PC-3 (cell line): ENCODE results near the gene NREP. TPM values are rescaled to one million over a fixed set of nuclear protein-coding genes. Genes with fewer than 3 reads are reported as not detected.

Experiments
- ATAC-seq: fragments of 200-7000 bp; cut with Tn5 transposase; 2 replicates; pipeline ENCODE4 v1.9.1; 2020; ENCODE audit warnings: mild to moderate bottlenecking, moderate library complexity
- BruUV-seq: library from RNA; stranded (reverse); fragments of 400-500 nt; replicated peaks from 2 replicates; lab custom pipeline; 2021; lab: Mats Ljungman, UMichigan
- CTCF ChIA-PET: fragments of 300-600 bp; sonication (Branson Sonifier 250); formaldehyde crosslinking; loops from one replicate; lab custom pipeline; 2022; ENCODE audit warnings: antibody characterized with exemption; lab: Charles Lee
- POLR2A ChIA-PET: fragments of 300-600 bp; sonication (Branson Sonifier 250); formaldehyde crosslinking; loops from one replicate; lab custom pipeline; 2022; ENCODE audit warnings: antibody characterized with exemption; ENCODE audit not compliant: unreplicated experiment; lab: Charles Lee
- DNase-seq: peaks from one replicate; pipeline ENCODE4 v3.0.0-alpha.2; 2015
- H2AFZ ChIP-seq: fragments of 300-600 bp; sonication (generic); 2 replicates; pipeline ENCODE4 v1.6.0; 2016; ENCODE audit warnings: antibody characterized with exemption, low read length
- H3F3A ChIP-seq: fragments of 300-600 bp; sonication (generic); one replicate; pipeline ENCODE4 v1.6.0; 2017; ENCODE audit warnings: antibody characterized with exemption, low read length, control low read depth, mild to moderate bottlenecking; ENCODE audit not compliant: unreplicated experiment
- H3K27ac ChIP-seq: fragments of 300-600 bp; sonication (generic); 2 replicates; pipeline ENCODE4 v1.5.1; 2016; ENCODE audit warnings: mild to moderate bottlenecking, low read length
- H3K27me3 ChIP-seq: fragments of 300-600 bp; sonication (generic); 2 replicates; pipeline ENCODE4 v1.6.1; 2016; ENCODE audit warnings: low read length, mixed read lengths
- H3K36me3 ChIP-seq: fragments of 300-600 bp; sonication (generic); 2 replicates; pipeline ENCODE4 v1.6.1; 2016; ENCODE audit warnings: low read depth, mixed run types, low read length, mixed read lengths
- H3K4me1 ChIP-seq: fragments of 300-600 bp; sonication (generic); 2 replicates; pipeline ENCODE4 v1.5.1; 2016; ENCODE audit warnings: low read length; ENCODE audit not compliant: insufficient read depth
- H3K4me2 ChIP-seq: fragments of 300-600 bp; sonication (generic); 2 replicates; pipeline ENCODE4 v1.6.0; 2016; ENCODE audit warnings: low read length
- H3K4me3 ChIP-seq: fragments of 300-600 bp; sonication (generic); 2 replicates; pipeline ENCODE4 v1.5.1; 2016; ENCODE audit warnings: mild to moderate bottlenecking, low read length, mixed read lengths
- H3K79me2 ChIP-seq: fragments of 300-600 bp; sonication (generic); 2 replicates; pipeline ENCODE4 v1.6.1; 2017; ENCODE audit warnings: low read length, mixed read lengths
- H3K9ac ChIP-seq: fragments of 300-600 bp; sonication (generic); 2 replicates; pipeline ENCODE4 v1.6.0; 2016; ENCODE audit warnings: mild to moderate bottlenecking, low read length
- H3K9me2 ChIP-seq: fragments of 300-600 bp; sonication (generic); replicated peaks from 2 replicates; pipeline ENCODE4 v1.6.1; 2016; ENCODE audit warnings: mixed run types, low read length, mixed read lengths
- H3K9me3 ChIP-seq: fragments of 300-600 bp; sonication (generic); 2 replicates; pipeline ENCODE4 v1.6.1; 2016; ENCODE audit warnings: low read length, mixed read lengths
- H4K20me1 ChIP-seq: fragments of 300-600 bp; sonication (generic); 2 replicates; pipeline ENCODE4 v1.6.1; 2016; ENCODE audit warnings: low read length, mixed read lengths
- EZH2 ChIP-seq: fragments of 300-600 bp; sonication (generic); IDR thresholded peaks from one replicate; pipeline ENCODE4 v1.6.1; 2017; ENCODE audit warnings: antibody characterized with exemption, mild to moderate bottlenecking, low read length; ENCODE audit not compliant: unreplicated experiment
- EZH2phosphoT487 ChIP-seq: fragments of 300-600 bp; sonication (generic); IDR thresholded peaks from 2 replicates; pipeline ENCODE4 v1.6.1; 2018; ENCODE audit warnings: mild to moderate bottlenecking, antibody characterized with exemption, low read length, borderline replicate concordance
- intact Hi-C: fragments of 100-400 bp; cut with micrococcal nuclease; formaldehyde crosslinking; loops from 2 replicates; pipeline ENCODE4 v1.9.0; 2023
- total RNA-seq: library from RNA; depleted of rRNA; stranded (reverse); fragments of >200 nt; gene quantifications from 2 replicates; pipeline ENCODE4 v1.2.3, GENCODE V29; 2014
- TF ChIP-seq, protein P1 (sequence below): fragments of 300-600 bp; sonication (generic); conservative IDR thresholded peaks from 2 replicates; pipeline ENCODE4 v1.5.1; 2017; ENCODE audit warnings: antibody characterized with exemption, low read depth, mild to moderate bottlenecking, low read length

The NREP gene
- total RNA-seq, 1 experiment from 2014 or later = 22.6 TPM

DNA sequence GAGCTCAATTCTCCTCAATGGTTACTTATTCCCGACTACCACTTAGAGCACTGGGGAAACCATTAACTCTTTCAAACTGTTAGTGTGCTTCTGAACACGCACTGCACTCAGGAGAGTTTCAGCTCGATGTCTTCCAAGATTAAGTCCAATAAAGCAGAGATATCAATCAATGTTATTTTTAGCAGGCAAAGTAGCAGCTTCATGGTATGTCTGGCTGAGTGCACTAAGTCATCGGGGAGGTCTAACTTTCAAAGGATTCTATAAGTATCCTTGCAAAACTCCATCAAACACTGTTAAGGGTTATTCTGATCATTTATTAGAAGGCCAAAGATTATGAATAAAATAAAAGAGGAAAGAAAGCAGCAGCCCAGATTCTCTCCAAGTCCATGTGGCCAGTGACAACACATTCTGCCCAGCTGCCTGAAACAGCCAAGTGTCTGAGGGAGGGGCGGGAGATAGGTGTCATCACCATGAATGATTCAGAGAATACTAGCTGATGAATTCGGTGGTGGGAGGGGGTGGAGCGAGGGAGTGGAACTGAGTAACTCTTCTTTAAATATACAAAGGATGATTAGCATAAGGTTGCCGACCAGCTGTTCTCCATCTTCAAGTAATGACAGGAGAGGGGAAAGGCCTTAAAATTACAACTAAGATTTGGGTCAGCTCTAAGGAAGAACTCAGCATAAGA, 21.3 kb downstream of the NREP start:
- Histone ChIP-seq H3K9me2 (no peaks in the 10 kb centered on the region), H3F3A (no peaks in the 10 kb centered on the region), H3K9ac (no peak overlapping the region), H3K4me3 (no peak overlapping the region), H4K20me1 (no peaks in the 10 kb centered on the region), H3K79me2 (no peaks in the 10 kb centered on the region), H3K27ac (no peak overlapping the region), H3K4me1 (peaks cover 49% of the 10 kb centered on the region), H2AFZ (0 out of 2 replicates have a peak overlapping the region, but pooled peaks have one; percentile 13), H3K27me3 (no peaks in the 10 kb centered on the region), H3K36me3 (no peaks in the 10 kb centered on the region; the same call in 1 of the 2 replicates), H3K9me3 (no peaks in the 10 kb centered on the region), H3K4me2 (no peak overlapping the region)
- CTCF ChIA-PET = interaction anchor here (0.6 kb wide), 2 partner anchors 123 to 411 kb away, joined by 3 to 4 read pairs; no protein-coding TSS in a partner anchor
- POLR2A ChIA-PET = interaction anchor here (0.5 to 0.6 kb wide), 3 partner anchors 19 to 262 kb away, joined by 5 to 19 read pairs (median 8); partner anchors contain the start of gene NREP
- intact Hi-C loops = no loop called here
- TF ChIP-seq EZH2phosphoT487 (no peak), EZH2 (no peak)
- TF ChIP-seq, protein P1, sequence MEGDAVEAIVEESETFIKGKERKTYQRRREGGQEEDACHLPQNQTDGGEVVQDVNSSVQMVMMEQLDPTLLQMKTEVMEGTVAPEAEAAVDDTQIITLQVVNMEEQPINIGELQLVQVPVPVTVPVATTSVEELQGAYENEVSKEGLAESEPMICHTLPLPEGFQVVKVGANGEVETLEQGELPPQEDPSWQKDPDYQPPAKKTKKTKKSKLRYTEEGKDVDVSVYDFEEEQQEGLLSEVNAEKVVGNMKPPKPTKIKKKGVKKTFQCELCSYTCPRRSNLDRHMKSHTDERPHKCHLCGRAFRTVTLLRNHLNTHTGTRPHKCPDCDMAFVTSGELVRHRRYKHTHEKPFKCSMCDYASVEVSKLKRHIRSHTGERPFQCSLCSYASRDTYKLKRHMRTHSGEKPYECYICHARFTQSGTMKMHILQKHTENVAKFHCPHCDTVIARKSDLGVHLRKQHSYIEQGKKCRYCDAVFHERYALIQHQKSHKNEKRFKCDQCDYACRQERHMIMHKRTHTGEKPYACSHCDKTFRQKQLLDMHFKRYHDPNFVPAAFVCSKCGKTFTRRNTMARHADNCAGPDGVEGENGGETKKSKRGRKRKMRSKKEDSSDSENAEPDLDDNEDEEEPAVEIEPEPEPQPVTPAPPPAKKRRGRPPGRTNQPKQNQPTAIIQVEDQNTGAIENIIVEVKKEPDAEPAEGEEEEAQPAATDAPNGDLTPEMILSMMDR = no peak
- ATAC-seq (peak; percentile 76), DNase-seq (peak; percentile 83)
- BruUV-seq = no TSS peak

DNA sequence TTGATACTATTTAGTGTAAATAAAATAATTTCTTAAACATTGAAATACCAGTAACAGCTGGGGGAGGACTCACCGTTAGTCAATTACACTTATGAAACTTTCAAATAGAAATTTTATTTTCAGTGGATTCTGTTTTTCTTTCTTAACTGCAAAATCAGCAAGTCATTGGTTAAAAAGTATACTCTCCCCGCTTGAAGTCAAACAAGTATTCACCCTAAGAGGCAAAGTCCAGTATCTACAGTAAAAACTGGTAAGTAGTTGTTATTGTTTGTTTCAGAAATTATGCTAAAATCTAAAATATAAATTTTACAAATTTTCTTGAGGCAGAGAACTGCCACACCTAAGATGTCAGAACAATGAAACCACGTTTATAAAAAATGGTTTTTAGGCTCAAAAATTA, 22.4 kb downstream of the NREP start:
- no peak overlapping the region for H3K4me2 ChIP-seq
- H3F3A ChIP-seq = no peaks in the 10 kb centered on the region
- no peaks in the 10 kb centered on the region for H3K9me2 ChIP-seq
- TF ChIP-seq EZH2 (no peak), EZH2phosphoT487 (no peak)
- TF ChIP-seq, protein P1 = no peak
- H3K36me3 ChIP-seq = no peaks in the 10 kb centered on the region; the same call in 1 of the 2 replicates
- DNase-seq (no peak), ATAC-seq (no peak)
- peaks cover 50% of the 10 kb centered on the region for H3K4me1 ChIP-seq
- H3K79me2 ChIP-seq = no peaks in the 10 kb centered on the region
- no TSS peak for BruUV-seq
- ChIA-PET POLR2A (no interaction called here), CTCF (no interaction called here)
- H3K9me3 ChIP-seq = no peaks in the 10 kb centered on the region
- H2AFZ ChIP-seq = no peak overlapping the region
- H3K27ac ChIP-seq = no peak overlapping the region
- no peaks in the 10 kb centered on the region for H4K20me1 ChIP-seq
- H3K9ac ChIP-seq = no peak overlapping the region
- no peak overlapping the region for H3K4me3 ChIP-seq
- intact Hi-C loops = no loop called here
- H3K27me3 ChIP-seq = no peaks in the 10 kb centered on the region

DNA sequence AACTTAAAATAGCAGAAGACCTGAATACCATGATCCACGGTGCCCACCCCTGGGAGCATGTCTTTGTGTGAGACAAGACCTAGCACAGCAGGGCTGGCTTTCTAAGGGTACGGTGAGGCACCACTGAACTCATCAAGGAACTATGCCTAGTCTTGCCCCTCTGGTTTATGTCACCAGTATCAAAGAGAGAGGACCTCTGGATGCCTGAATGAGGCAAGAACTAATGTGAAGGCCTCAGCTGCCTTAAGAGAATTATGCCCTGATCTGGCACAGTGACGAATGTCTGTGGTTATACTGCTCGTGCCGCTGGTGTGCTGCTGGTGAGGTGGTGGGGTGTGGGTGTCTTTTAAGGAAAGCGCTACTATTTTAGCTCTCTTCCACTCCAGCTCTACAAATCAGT, 23.0 kb downstream of the NREP start:
- Histone ChIP-seq H3K4me3 (no peak overlapping the region), H3K9me2 (no peaks in the 10 kb centered on the region), H3K4me2 (no peak overlapping the region), H3K4me1 (peaks cover 50% of the 10 kb centered on the region), H3K79me2 (no peaks in the 10 kb centered on the region), H3F3A (no peaks in the 10 kb centered on the region), H3K9me3 (no peaks in the 10 kb centered on the region), H3K36me3 (no peaks in the 10 kb centered on the region; the same call in 1 of the 2 replicates), H3K9ac (no peak overlapping the region), H2AFZ (no peak overlapping the region), H4K20me1 (no peaks in the 10 kb centered on the region), H3K27me3 (no peaks in the 10 kb centered on the region), H3K27ac (no peak overlapping the region)
- CTCF ChIA-PET = no interaction called here
- intact Hi-C loops = no loop called here
- ATAC-seq (no peak), DNase-seq (no peak)
- no TSS peak for BruUV-seq
- TF ChIP-seq EZH2 (no peak), EZH2phosphoT487 (no peak)
- TF ChIP-seq, protein P1 = no peak
- POLR2A ChIA-PET = no interaction called here
